ENCODE data around the gene EIF4ENIF1.

GRCh38 chr22:31400023-31400397 is 89.6 kb downstream of the EIF4ENIF1 start:
- TF ChIP-seq, protein P1, sequence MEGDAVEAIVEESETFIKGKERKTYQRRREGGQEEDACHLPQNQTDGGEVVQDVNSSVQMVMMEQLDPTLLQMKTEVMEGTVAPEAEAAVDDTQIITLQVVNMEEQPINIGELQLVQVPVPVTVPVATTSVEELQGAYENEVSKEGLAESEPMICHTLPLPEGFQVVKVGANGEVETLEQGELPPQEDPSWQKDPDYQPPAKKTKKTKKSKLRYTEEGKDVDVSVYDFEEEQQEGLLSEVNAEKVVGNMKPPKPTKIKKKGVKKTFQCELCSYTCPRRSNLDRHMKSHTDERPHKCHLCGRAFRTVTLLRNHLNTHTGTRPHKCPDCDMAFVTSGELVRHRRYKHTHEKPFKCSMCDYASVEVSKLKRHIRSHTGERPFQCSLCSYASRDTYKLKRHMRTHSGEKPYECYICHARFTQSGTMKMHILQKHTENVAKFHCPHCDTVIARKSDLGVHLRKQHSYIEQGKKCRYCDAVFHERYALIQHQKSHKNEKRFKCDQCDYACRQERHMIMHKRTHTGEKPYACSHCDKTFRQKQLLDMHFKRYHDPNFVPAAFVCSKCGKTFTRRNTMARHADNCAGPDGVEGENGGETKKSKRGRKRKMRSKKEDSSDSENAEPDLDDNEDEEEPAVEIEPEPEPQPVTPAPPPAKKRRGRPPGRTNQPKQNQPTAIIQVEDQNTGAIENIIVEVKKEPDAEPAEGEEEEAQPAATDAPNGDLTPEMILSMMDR (conservative IDR thresholded peaks at IDR 0.05), result no peak
- TF ChIP-seq ZFX (IDR thresholded peaks at IDR 0.05), result no peak; the same call in 1 of the 2 replicates
